Measurements from ENCODE around the gene PTHLH. TPM values are rescaled to one million over a fixed set of nuclear protein-coding genes. Genes with fewer than 3 reads are reported as not detected.

The PTHLH gene
- polyA plus RNA-seq, 2 donors: 3.8 to 6.8 TPM

DNA sequence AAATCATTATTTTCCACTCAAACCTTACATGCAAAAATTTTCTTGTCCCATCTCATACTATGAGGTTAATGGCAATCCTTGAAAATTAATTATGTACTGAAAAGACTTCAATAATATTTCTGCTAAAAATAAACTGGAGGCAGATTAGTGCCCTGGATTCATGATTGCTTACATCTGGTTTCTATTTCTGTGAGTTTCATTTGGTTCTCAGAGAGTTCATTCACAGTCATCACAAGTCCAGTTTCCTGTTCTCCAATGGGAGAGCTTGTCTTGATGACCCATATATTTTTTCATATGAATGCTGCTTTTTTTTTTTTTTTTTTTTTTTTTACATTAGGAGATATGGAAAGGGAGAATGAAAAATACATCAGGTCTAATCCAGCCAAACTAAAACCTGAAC lies 6.6 kb upstream of the PTHLH start:
- H3K27ac ChIP-seq (ENCODE audit: low read depth in 2 of 2, low read length in 1 of 2): no peak overlapping the region
- no peaks in the 10 kb centered on the region for H3K36me3 ChIP-seq (ENCODE audit: control insufficient read depth in 2 of 2, insufficient read depth in 2 of 2, low read length in 1 of 2)
- H3K9me3 ChIP-seq (ENCODE audit: control insufficient read depth in 2 of 2, insufficient read depth in 1 of 2, low read depth in 1 of 2, low read length in 1 of 2): no peaks in the 10 kb centered on the region
- peaks cover 0 to 6% of the 10 kb centered on the region in 2 donors for H3K27me3 ChIP-seq (ENCODE audit: control insufficient read depth in 1 of 2, insufficient read depth in 2 of 2, low read length in 2 of 2)
- no peak overlapping the region for H3K4me3 ChIP-seq (ENCODE audit: low read depth in 1 of 2, low read length in 2 of 2)
- peaks cover 0 to 2% of the 10 kb centered on the region in 2 donors for H3K4me1 ChIP-seq (ENCODE audit: control insufficient read depth in 2 of 2, insufficient read depth in 2 of 2, low read length in 1 of 2)

DNA sequence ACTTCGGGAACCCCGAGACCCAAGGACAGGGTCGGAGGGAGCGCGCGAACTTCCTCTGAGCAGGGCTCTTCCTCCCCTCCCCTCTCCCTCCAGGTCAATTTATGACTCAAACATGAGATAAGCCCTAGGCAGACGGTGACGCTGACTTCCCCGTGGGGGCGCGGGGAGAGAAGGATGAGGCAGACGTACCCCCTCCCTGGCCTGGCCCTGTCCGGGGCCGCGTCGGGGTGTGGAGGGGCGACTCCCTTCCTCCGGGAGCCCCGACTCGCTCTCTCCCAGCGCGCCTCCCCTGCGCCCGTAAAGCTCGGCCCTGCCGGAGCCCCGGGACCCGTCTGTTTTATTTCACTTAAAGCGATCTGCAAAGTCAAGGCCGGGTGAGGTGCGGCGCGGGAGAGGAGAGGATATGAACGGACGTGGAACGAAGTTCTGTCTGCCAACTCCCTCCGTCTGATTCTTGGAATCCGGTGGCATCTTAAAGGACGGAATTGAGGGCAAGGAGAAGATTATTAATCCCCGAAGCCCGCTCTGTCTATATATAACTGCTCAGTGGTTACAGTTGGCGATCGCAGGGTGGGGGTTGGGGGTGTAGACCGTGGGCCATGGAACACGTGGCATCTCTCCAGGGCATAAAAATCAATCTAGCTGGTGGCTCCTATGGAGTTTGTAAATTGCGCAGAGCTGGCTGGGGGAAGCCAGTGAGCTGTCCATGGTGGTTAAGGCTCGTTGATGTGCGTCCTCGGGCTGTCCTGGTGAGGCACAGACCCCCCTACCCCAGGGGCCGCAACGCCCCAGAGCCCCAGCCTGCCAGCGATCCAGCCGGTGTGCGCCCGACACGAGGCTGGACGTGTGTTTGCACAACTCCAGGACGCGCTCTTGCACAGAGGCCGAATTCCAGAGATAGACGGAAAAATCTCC lies 2.9 kb upstream of the PTHLH start:
- WGBS, 2 donors: 2% methylated on average over 59 to 61 of the region's 61 CpGs
- H3K36me3 ChIP-seq (ENCODE audit: control insufficient read depth in 2 of 2, insufficient read depth in 2 of 2, low read length in 1 of 2): no peaks in the 10 kb centered on the region
- peak overlapping the region; percentile 37 to 43 for H3K4me3 ChIP-seq (ENCODE audit: low read depth in 1 of 2, low read length in 2 of 2)
- H3K27me3 ChIP-seq (ENCODE audit: control insufficient read depth in 1 of 2, insufficient read depth in 2 of 2, low read length in 2 of 2): peaks cover 0 to 6% of the 10 kb centered on the region in 2 donors
- H3K9me3 ChIP-seq (ENCODE audit: control insufficient read depth in 2 of 2, insufficient read depth in 1 of 2, low read depth in 1 of 2, low read length in 1 of 2): no peaks in the 10 kb centered on the region
- H3K4me1 ChIP-seq (ENCODE audit: control insufficient read depth in 2 of 2, insufficient read depth in 2 of 2, low read length in 1 of 2): peaks cover 0 to 2% of the 10 kb centered on the region in 2 donors
- peak overlapping the region; percentile 40 to 47 for H3K27ac ChIP-seq (ENCODE audit: low read depth in 2 of 2, low read length in 1 of 2)

DNA sequence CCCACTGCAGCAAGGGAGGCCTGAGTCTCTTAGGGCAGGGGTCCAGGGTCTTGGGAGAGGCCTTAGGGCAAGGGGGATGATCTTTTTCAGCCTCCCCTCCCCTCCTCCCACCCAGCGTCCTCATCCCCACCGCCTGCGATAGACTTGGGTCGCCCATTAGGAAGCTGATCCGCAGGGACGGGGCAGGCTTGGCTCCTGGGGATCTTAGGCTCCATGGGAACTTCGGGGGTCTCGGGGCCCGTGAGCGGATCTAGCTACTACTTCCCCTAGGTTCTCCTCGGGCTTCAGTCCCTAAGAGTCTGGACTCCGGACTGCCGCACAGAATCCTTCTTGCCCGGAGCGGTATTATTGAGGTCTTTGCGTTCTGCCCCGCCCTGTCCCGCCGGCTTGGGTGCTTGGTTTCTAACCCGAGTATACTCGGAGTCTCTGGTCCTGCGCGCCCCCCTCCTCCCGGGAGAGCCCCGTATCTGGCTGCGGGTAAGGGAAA lies 2.2 kb upstream of the PTHLH start:
- Histone ChIP-seq H3K27ac (ENCODE audit: low read depth in 2 of 2, low read length in 1 of 2) (peak overlapping the region; percentile 40 to 62), H3K9me3 (ENCODE audit: control insufficient read depth in 2 of 2, insufficient read depth in 1 of 2, low read depth in 1 of 2, low read length in 1 of 2) (no peaks in the 10 kb centered on the region), H3K27me3 (ENCODE audit: control insufficient read depth in 1 of 2, insufficient read depth in 2 of 2, low read length in 2 of 2) (peaks cover 0 to 6% of the 10 kb centered on the region in 2 donors), H3K36me3 (ENCODE audit: control insufficient read depth in 2 of 2, insufficient read depth in 2 of 2, low read length in 1 of 2) (no peaks in the 10 kb centered on the region), H3K4me3 (ENCODE audit: low read depth in 1 of 2, low read length in 2 of 2) (peak overlapping the region; percentile 37 to 43), H3K4me1 (ENCODE audit: control insufficient read depth in 2 of 2, insufficient read depth in 2 of 2, low read length in 1 of 2) (peaks cover 0 to 2% of the 10 kb centered on the region in 2 donors)
- WGBS, 2 donors: 3% methylated on average over 26 of the region's 26 CpGs

DNA sequence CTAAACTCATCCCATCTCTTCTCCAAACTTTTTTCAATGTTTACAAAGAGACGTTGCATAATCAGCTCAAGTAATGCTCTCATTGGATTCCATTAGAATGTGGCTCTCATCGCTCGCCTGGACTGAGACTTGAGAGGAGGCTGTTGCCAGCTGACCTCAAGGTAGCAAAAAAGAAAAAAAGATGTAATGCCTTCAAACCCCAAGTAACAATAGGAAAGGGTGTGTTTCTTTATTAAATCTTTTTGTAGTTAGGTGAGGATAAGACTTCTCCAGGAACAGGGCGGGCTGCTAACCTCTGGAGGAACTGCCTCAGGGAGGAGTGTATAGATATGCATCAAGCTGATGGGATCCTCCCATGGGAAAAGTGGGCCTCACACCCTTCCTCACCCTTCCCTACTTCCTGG lies 956 bp upstream of the PTHLH start:
- H3K9me3 ChIP-seq (ENCODE audit: control insufficient read depth in 2 of 2, insufficient read depth in 1 of 2, low read depth in 1 of 2, low read length in 1 of 2): no peaks in the 10 kb centered on the region
- peaks cover 0 to 6% of the 10 kb centered on the region in 2 donors for H3K27me3 ChIP-seq (ENCODE audit: control insufficient read depth in 1 of 2, insufficient read depth in 2 of 2, low read length in 2 of 2)
- H3K4me1 ChIP-seq (ENCODE audit: control insufficient read depth in 2 of 2, insufficient read depth in 2 of 2, low read length in 1 of 2): peaks cover 0 to 5% of the 10 kb centered on the region in 2 donors
- H3K4me3 ChIP-seq (ENCODE audit: low read depth in 1 of 2, low read length in 2 of 2): no peak overlapping the region
- peak overlapping the region in 1 of 2 donors; percentile 40 for H3K27ac ChIP-seq (ENCODE audit: low read depth in 2 of 2, low read length in 1 of 2)
- no peaks in the 10 kb centered on the region for H3K36me3 ChIP-seq (ENCODE audit: control insufficient read depth in 2 of 2, insufficient read depth in 2 of 2, low read length in 1 of 2)
- WGBS, 2 donors: 29 to 54% methylated on average over 4 of the region's 4 CpGs

DNA sequence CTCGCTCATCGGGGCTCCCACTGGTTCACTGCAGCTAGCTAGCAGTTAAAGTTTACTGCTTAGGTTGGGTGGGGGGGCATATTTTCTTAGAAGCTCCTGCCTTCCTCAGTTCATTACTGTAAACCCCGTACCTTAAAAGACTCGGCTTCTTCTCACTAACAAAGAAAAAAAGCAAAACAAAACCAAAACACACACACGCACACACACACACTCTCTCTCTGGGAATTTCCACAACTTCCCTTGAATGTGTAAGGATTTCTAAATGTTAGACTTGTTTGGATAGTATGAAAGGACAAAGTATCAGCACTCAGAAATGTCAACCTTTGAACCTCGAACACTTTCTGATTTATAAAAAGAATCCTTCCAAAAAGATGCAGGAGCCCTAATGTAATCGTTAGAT lies 927 bp downstream of the PTHLH start:
- no peak overlapping the region for H3K4me3 ChIP-seq (ENCODE audit: low read depth in 1 of 2, low read length in 2 of 2)
- peak overlapping the region in 1 of 2 donors; percentile 87 for H3K27ac ChIP-seq (ENCODE audit: low read depth in 2 of 2, low read length in 1 of 2)
- peaks cover 0 to 5% of the 10 kb centered on the region in 2 donors for H3K4me1 ChIP-seq (ENCODE audit: control insufficient read depth in 2 of 2, insufficient read depth in 2 of 2, low read length in 1 of 2)
- WGBS, 2 donors: 34 to 35% methylated on average over 7 of the region's 7 CpGs
- no peaks in the 10 kb centered on the region for H3K9me3 ChIP-seq (ENCODE audit: control insufficient read depth in 2 of 2, insufficient read depth in 1 of 2, low read depth in 1 of 2, low read length in 1 of 2)
- H3K36me3 ChIP-seq (ENCODE audit: control insufficient read depth in 2 of 2, insufficient read depth in 2 of 2, low read length in 1 of 2): no peaks in the 10 kb centered on the region
- peaks cover 0 to 6% of the 10 kb centered on the region in 2 donors for H3K27me3 ChIP-seq (ENCODE audit: control insufficient read depth in 1 of 2, insufficient read depth in 2 of 2, low read length in 2 of 2)

DNA sequence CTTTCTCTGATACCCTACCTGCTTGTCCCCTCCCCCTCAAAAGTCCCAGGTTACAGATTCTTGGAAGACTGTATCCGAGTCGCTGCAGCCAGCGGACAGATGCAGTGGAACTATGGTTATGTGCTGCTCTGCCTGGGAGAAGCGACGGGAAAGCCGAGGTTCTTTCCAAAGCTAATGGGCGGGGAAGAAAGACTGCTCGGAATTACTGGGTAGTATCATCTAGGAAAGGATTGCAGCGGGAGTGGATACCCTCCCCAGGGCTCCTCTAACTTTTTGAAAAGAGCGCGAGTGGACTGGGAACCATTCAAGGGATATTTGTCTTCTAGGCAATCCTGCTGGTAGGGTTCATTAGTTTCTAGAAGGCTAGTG lies 1.4 kb downstream of the PTHLH start:
- Histone ChIP-seq H3K27me3 (ENCODE audit: control insufficient read depth in 1 of 2, insufficient read depth in 2 of 2, low read length in 2 of 2) (peaks cover 0 to 6% of the 10 kb centered on the region in 2 donors), H3K4me1 (ENCODE audit: control insufficient read depth in 2 of 2, insufficient read depth in 2 of 2, low read length in 1 of 2) (peaks cover 0 to 5% of the 10 kb centered on the region in 2 donors), H3K4me3 (ENCODE audit: low read depth in 1 of 2, low read length in 2 of 2) (peak overlapping the region; percentile 60 to 73), H3K36me3 (ENCODE audit: control insufficient read depth in 2 of 2, insufficient read depth in 2 of 2, low read length in 1 of 2) (no peaks in the 10 kb centered on the region), H3K9me3 (ENCODE audit: control insufficient read depth in 2 of 2, insufficient read depth in 1 of 2, low read depth in 1 of 2, low read length in 1 of 2) (no peaks in the 10 kb centered on the region), H3K27ac (ENCODE audit: low read depth in 2 of 2, low read length in 1 of 2) (peak overlapping the region; percentile 83 to 87)
- 13 to 16% methylated on average over 11 of the region's 11 CpGs for WGBS, 2 donors

DNA sequence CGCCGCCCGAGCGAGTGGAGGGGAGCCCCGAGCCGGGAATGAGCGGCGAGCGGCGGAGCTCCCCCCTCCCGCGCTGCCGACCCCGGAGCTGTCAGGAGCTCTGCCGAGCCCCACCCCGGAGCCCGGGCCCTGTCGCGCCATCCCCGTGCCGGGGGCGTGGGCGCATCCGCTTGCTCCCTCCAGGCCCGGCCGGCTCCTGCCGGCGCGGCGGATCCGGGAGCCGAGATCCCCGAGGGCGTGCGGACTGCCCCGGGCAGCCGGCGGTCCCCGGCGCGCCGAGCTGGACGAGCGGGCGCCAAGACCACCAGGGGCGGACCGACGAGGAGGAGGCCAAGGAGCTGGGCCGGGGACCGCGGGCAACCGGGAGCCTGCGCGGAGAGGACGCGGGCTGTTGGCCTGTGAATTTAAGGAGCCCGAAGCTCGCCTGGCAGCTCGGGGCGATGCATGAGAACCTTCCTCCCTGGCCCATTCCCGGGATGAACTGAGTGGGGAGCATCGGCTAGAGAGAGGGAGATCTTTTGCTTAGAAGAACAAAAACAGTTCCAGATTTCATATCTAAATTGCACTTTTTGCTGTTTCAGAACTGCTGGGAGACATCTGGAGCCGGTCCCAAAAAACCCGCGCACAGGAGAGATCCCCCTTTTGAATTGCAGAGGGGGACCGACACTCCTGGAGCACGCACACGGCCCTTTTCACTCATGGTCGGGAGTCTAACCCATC lies 2.0 kb downstream of the PTHLH start:
- 1 to 2% methylated on average over 55 to 69 of the region's 69 CpGs for WGBS, 2 donors
- Histone ChIP-seq H3K4me1 (ENCODE audit: control insufficient read depth in 2 of 2, insufficient read depth in 2 of 2, low read length in 1 of 2) (peaks cover 0 to 3% of the 10 kb centered on the region in 2 donors), H3K27me3 (ENCODE audit: control insufficient read depth in 1 of 2, insufficient read depth in 2 of 2, low read length in 2 of 2) (peaks cover 0 to 5% of the 10 kb centered on the region in 2 donors), H3K36me3 (ENCODE audit: control insufficient read depth in 2 of 2, insufficient read depth in 2 of 2, low read length in 1 of 2) (no peaks in the 10 kb centered on the region), H3K4me3 (ENCODE audit: low read depth in 1 of 2, low read length in 2 of 2) (peak overlapping the region; percentile 60 to 73), H3K27ac (ENCODE audit: low read depth in 2 of 2, low read length in 1 of 2) (peak overlapping the region; percentile 83 to 87), H3K9me3 (ENCODE audit: control insufficient read depth in 2 of 2, insufficient read depth in 1 of 2, low read depth in 1 of 2, low read length in 1 of 2) (no peaks in the 10 kb centered on the region)

DNA sequence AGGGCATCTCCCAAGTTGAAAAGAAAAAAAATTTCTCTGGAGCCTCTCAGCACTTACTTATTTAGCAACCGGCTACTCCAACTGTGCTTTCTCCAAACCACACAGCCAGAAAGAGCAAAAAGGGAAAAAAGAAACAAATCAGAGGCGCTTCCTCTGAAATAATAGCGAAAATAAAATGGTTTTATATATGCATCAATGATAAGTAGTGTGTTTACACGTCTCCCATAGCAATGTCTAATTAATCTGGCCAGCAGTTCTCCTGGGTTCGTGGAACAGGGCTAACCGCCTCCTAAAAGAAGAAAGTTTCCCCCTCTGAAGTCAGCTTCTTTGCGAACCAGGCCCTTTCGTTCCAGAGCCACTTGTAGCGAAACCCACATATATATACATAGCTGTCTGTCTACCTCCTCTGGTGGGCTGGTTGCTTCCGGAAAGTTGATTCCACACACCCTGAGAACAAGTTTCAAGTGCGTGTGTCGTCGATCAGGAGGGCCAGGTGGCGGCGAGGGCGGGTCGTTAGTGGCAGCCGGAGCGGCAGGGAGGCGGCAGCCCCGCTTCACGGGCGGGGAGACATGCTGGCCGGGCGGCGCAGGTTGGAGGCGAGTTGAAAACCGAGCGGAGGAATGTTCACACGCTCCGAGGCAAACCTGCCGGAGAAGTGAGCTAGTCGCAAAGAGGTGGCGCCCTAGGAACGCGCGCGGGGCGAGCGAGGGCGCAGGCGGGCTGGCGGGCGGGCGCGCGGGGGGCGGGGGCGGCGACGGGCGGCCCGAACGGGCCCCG lies 2.7 kb downstream of the PTHLH start:
- H3K36me3 ChIP-seq (ENCODE audit: control insufficient read depth in 2 of 2, insufficient read depth in 2 of 2, low read length in 1 of 2): no peaks in the 10 kb centered on the region
- H3K27me3 ChIP-seq (ENCODE audit: control insufficient read depth in 1 of 2, insufficient read depth in 2 of 2, low read length in 2 of 2): peaks cover 0 to under 1% of the 10 kb centered on the region in 2 donors
- H3K4me3 ChIP-seq (ENCODE audit: low read depth in 1 of 2, low read length in 2 of 2): peak overlapping the region; percentile 60 to 73
- 0 to 1% methylated on average over 47 to 55 of the region's 55 CpGs for WGBS, 2 donors
- H3K27ac ChIP-seq (ENCODE audit: low read depth in 2 of 2, low read length in 1 of 2): peak overlapping the region; percentile 83 to 87
- no peaks in the 10 kb centered on the region for H3K9me3 ChIP-seq (ENCODE audit: control insufficient read depth in 2 of 2, insufficient read depth in 1 of 2, low read depth in 1 of 2, low read length in 1 of 2)
- peaks cover 0 to 3% of the 10 kb centered on the region in 2 donors for H3K4me1 ChIP-seq (ENCODE audit: control insufficient read depth in 2 of 2, insufficient read depth in 2 of 2, low read length in 1 of 2)
